Activated T-helper 1 cell treated with Interleukin-2 at 50 U/mL for 16 hours (primary cell): ENCODE data around the gene FAM185A.
A peak's percentile ranks its signal among the peaks of the same experiment; 100 is the strongest.
"Not testable (repeated sequence)": the region's sequence is repeated elsewhere in the genome, so short reads cannot be mapped to it uniquely, and the experiment has no call there.

ENCODE experiments used
- DNase-seq: peaks from one replicate; pipeline ENCODE4 v3.0.0-alpha.2; 2020; ENCODE audit warnings: low read depth

The FAM185A gene

DNA sequence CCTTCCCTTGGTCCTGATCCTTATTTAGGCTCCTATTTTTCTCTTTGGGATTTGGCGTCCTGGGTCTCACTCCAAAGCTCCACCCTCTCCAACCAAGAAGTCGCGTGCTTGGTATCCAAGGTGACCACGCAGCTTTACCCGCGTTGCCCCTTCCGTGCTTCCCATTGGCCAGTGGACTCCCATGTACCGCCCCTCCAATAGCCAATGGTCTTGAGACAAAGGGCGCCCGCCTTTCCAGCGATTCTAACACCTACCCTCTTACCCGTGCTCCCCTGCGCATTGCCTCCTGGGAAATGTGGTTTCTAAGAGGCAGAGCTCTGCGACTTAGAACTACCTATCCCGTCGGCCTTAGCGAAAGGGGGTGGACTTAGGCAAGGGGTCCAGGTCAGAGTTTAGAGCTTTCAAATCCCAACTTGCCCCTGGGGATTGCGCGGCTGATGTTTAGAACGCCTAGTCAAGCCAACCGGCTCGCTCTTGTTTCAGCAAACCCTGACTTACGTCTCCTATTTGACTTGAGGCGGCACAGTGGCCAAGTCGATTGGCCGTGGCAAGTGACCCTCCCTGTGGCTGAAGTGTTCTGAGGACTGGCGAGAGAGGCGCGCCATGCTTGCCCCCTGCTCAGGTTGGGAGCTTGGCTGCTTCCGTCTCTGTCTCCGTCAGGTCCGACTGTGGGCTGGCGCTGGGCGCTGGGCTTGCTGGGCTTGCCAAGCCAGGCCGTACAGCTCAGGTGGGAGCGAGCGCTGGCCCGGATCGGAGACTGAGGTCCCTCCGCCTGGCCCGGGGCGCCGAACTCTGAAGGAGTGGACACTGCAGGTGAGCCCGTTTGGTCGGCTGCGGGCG is at the start of gene FAM185A:
TSS of gene FAM185A (plus strand) at position 395 of the 840 bp plus-strand sequence. CDS start at position 604, 209 bp downstream.
- peak; percentile 87 for DNase-seq

DNA sequence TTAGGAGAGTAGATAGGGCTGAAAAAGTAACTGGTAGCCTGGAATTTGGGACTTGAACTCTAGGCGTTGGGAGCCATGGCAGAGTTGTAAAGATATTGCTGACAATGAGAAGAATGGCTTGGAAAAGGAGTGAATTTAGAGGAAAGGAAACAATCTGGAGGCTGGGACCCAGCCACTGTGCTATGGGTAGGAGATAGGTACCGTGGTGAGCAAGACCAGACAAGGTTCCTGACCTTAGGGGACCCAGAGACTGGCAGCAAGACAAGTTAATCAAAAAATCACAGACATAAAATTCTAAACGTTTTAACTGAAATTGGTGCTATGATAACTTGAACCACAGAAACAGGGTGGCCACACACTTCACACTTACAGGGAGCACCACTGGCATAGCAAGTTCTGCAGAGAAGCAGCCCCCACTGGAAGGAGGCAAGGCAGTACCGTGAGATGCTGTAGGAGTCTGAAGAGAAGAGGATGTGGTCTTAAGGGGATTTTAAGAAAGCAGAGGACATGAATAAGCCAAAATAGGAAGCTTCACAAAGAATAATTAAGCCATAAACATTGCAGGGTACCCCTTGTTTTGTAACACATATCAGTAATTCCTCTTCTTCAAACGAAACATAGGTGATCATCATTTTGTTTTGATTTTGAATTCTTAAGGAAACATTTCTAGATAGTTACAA is 35.6 kb upstream of the FAM185A start:
- not testable (repeated sequence) for DNase-seq

DNA sequence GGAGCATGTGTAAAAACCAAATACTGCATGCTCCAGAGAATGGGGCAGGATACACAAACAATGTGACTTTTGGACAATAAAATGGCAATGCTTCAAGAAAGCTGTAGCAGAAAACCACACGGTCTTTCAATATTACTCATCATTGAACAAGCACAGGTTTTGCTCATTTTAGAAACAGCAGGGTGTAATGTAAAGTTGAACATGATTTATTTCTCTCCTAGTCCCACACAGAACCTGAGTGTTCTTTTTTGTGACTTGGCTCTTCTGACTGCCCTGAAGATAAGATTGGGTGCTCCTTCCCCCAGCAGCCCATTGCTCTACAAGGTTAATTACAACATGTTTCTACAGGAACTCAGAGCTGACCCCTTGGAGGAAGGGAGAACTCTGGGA is 35.1 kb upstream of the FAM185A start:
- DNase-seq, result not testable (repeated sequence)

DNA sequence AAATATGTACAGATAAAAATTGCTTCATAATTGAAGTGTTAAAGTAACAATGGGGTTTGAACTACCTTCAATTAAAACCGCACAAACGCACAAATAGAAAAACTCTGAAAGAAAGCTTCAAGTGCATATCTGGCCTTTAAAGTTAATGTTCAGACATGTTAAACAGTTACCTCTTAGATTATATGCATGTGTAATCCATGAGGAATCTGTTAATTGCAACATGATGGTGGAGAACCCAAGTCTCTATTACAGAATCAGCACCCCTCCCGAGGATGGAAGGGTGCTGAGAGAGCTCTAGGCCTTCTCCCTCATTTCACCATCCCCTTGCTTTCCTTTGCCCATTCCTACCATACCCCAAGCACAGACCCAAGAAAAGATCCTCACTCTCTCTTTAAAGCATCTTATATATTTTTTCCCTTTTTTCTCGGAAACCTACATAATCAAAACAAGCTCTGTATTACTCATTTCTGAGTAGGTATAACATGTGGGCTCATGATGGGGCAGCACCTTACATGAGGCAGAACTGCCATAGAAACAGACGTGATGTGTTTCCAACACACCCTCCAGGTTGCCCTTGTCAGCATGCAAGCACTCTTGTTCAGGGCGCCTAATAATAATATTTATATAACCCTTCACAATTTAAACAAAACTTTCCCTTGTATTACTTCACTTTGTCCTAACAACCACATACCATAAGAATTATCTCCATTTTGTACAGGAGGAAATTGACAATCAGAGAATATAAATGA is 33.9 kb upstream of the FAM185A start:
- DNase-seq, result not testable (repeated sequence)

DNA sequence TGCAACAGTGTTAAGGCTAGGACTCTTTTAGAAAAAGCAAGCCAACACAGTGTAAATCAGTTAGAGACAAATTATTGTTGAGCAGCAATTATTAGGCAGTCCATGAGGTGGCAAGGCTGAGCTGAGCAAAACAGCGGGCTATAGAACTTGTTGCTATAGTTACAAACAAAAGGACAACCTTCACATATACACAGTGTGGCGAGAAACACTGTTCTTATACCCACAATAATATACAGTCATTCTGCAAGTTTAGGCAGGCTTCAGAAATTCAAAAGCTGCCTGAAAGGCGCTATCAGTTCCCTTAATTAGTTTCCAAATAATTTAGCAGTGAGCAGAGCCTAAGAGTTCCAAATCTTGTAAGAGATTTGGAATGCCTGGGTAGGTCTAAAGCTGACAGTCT is 33.1 kb upstream of the FAM185A start:
- DNase-seq, result not testable (repeated sequence)

DNA sequence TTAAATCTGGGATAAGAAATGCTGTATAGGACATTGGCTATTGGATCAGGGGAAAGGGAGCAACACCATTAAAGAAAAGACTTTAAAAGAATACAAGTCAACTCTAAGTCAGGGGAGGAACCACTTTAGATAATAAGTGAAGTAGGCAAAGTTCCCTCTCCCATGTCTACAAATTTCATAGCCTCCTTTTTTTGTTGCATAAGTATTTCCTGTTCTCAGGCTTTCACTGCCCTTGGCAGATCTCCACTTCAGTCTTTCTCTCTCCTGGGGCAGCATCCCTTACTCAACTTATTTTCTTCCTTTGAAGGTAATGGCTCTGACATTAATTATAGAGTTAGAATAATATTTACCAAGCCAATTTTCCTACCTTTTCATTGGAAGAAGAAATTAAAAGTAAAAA is 30.3 kb upstream of the FAM185A start:
- DNase-seq, result not testable (repeated sequence)

DNA sequence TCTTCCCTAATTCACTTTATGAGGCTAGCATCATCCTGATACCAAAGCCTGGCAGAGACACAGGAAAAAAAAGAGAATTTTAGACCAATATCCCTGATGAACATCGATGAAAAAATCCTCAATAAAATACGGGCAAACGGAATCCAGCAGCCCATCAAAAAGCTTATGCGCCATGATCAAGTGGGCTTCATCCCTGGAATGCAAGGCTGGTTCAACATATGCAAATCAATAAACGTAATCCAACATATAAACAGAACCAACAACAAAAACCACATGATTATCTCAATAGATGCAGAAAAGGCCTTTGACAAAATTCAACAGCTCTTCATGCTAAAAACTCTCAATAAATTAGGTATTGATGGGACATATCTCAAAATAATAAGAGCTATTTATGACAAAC is 22.6 kb upstream of the FAM185A start:
- not testable (repeated sequence) for DNase-seq

DNA sequence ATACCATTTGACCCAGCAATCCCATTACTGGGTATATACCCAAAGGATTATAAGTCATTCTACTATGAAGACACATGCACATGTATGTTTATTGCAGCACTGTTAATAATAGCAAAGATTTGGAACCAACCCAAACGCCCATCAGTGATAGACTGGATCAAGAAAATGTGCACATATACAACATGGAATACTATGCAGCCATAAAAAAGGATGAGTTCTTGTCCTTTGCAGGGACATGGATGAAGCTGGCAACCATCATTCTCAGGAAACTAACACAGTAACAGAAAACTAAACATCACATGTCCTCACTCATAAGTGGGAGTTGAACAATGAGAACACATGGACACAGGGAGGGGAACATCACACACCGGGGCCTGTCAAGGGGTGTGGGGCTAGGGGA is 19.1 kb upstream of the FAM185A start:
- DNase-seq, result not testable (repeated sequence)

DNA sequence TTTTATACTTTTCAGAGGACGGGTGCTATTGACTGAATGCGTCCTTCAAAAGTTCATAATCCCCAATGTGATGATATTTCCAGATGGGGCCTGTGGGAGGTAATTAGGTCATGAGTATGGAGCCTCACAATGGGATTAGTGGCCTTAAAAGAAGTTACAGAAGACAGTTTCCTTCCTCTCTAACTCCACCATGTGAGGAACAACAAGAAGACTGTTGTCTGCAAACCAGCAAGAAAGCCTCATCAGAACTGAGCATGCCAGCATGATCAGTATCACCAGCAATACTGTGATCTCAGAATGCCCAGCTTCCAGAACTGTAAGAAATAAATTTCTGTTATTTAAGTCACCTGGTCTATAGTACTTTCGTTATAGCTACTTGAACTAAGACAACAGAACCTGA is 18.4 kb upstream of the FAM185A start:
- not testable (repeated sequence) for DNase-seq

DNA sequence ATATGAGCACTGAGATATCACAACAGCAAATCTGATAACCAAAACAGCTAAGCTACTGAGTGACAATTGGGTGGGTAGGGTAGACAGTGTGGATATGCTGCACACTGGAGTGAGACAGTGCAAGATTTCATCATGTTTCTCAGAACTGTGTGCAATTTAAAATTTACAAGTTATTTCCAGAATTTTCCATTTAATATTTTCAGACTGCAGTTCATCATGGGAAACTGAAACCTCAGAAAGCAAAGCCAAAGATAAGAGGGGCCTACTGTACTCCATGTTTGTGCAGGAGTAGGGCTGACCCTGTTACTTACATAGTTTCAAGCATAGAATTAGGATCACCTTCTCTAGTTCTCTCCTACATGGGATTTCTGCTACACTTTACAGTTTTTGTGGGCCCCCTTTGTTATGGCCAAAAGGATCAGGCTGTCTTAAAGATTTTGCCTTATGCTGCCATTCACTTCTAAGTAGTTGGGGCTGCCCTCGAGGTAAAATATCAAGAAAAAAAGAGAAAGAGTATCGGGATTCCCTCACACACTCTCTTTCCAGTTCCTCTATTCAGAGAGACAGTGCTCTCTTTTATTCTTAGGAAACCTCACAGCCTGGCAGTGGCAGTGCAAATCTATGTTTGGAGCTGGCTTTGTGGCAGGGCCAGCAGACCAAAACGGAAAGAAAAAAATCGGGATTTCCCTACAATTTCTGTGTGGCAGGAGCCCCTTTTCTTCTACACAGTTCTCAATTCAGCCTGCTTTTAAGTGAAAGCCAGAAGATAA is 6.6 kb upstream of the FAM185A start:
- not testable (repeated sequence) for DNase-seq

DNA sequence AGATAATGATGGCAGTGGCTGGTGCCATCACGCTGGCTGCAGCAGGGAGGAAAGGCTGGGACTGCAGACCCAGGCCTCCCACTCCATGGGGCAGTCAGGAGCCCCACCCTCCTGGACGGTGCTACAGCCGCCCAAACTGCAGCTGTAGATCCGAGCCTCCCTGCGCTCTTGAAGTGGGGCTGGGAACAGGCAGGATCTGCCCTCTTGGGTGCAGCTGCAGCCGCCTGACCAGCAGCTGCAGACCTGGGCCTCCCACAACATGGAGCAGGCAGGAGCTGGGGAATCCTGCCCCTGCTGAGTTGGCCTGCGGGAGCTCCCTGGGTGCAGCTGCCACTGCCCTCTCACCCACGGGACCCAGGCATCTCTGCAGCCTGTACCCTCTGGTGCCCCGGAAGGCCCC is 4.9 kb upstream of the FAM185A start:
- not testable (repeated sequence) for DNase-seq

DNA sequence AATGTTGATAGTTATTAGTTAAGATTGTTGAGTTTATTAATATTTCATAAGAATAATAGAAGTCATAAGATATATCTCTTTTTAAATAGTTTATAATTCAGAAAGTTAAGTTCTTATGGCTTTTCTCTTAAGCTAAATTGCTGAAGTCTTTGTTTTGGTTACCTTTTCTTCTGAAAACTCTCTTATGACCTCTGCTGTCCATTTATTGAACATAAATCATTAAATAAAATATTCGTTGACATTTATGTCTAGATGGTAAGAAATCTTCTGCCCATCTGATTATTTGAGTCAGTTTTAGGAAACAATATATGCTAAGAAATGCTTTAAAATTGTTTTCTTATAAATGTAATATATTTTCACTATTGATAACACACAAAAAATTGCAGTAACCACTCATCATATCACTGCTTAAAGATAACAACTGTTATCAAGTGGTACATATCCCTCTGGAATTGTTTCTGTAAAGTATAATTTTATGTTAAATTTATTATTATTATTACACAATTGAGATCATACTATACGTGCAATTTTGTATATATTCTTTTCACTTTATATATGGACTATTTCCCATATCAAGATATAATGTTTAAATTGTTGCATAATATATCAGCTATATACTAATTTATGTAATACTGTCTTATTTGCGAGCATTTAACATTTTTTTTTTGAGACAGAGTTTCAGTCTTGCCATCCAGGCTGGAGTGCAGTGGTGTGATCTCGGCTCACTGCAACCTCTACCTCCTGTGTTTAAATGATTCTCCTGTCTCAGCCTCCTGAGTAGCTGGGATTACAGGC is 3.1 kb upstream of the FAM185A start:
- not testable (repeated sequence) for DNase-seq

DNA sequence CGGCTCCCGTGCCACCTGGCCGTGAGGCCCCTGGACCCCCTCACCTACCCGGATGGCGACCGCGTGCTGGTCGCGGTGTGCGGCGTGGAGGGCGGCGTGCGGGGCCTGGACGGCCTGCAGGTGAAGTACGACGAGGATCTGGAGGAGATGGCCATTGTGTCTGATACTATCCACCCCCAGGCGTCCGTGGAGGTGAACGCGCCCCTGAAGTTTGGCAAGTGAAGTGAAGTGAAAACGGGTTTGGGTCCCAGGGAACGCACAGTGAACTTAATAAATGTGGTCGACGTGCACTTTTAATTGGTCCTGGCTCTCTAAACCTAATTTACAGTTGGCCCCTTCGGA is 617 bp downstream of the FAM185A start:
- DNase-seq, result not testable (repeated sequence)

DNA sequence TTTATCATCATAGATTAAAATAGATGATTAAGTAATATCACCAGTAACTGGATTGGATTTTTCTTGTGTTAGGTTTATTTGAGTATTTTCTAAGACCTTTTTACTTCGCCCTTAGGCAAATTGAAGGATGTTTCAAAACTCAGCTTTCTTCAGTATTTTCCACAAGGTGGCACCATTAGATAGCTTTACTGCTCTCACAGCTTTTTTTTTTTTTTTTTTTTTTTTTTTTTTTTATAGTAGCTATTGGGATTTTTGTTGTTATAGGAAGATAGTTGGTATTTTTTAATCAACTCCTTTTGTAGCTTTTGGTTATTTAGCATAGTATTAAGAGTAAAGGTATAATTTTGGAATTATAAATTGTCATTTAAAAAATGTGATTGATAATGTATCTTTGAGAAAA is 9.4 kb downstream of the FAM185A start:
- DNase-seq, result not testable (repeated sequence)

DNA sequence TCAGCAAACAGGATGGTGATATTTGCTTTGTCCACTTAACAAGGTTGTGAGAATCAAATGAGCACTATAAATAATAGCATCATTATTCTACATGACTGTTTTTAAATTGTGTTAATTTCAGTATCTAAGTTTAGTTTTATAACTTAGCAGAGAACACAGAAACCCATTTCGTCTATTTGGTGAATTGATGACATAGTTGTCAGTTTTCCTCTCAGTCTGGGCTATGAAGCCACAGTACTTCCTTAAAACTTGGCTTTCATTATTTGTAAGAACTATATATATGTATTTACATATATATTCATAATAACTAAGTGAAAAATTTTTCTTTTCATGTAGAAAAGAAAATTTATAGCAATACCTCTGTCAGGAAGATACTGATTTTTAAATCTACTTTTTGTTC is 11.1 kb downstream of the FAM185A start:
- DNase-seq, result not testable (repeated sequence)

DNA sequence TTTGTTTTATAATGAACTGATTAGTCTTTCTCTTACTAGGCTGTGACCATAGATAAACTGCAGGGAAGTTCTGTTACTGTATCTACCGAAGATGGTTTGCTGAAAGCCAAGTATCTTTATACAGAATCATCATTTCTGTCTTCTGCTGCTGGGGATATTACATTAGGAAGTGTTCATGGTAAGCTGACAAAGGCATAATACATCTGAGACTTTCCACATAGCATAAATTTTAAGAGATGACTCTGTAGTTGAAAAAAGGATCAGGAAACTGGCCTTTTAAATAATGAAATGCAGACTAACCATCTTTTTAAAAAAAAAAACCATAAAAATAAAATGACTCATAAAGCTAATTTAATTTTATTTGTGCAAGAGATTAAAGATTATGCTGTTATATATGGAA is 12.4 kb downstream of the FAM185A start:
- not testable (repeated sequence) for DNase-seq

DNA sequence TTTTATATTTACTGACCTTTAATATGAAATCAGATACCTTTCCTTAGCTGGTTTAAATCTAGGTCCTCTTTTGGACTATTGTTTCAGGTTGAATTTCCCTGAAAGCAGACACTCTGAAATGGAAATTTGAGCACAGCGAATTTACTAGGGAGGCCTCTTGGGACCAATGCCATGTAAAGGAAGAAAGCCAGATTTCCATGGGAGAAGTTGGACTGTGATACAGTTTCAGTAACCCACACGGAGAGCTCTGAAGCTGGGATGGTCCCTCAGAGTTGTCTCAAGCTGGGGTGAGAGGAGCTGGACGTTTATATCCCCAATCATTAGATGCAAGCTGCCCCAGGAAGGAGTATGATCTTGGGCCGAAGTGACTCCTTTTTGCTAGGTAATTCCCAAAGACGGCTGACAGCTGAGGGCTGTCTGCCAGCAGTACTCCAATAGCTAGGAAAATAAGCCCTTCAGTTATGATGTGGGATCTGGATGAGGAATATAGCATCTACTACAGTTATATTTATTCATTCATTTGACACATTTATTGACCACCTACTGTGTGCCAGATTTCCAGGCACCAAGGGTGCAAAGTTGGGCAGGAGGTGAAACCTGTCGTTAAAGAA is 14.6 kb downstream of the FAM185A start:
- DNase-seq, result not testable (repeated sequence)

DNA sequence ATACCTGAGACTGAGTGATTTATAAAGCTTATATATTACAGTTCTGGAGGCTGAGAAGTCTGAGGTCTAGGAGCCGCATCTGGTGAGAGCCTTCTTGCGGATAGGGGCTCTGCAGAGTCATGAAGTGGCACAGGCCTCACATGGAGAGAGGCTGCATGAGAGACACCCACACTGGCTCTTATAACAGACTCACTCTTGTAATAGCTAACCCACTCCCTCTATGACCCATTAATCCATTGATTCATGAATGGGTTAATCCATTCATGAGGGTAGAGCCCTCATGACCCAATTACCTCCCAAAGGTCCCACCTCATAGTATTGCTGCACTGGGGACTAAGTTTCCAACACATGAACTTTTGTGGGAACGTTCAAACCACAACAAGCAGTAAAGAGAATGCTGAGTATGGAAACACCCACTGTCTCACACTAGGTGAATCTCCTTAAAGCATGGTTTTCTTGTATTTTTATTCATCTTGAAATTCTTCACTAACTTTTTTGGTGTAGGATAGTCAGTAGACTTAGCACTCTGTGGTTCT is 20.9 kb downstream of the FAM185A start:
- DNase-seq, result not testable (repeated sequence)

DNA sequence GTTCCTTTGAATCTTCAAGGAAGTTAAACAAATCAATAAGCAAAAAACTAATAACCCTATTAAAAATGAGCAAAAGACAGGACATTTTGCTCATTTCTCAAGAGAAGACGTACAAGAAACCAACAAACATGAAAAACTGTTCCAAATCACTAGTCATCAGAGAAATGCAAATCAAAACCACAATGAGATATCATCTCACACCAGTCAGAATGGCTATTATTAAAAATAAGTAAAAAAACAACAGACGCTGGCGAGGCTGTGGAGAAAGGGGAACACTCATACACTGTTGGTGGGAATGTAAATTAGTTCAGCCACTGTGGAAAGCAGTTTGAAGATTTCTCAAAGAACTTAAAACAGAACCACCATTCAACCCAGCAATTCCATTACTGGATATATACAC is 21.7 kb downstream of the FAM185A start:
- not testable (repeated sequence) for DNase-seq

DNA sequence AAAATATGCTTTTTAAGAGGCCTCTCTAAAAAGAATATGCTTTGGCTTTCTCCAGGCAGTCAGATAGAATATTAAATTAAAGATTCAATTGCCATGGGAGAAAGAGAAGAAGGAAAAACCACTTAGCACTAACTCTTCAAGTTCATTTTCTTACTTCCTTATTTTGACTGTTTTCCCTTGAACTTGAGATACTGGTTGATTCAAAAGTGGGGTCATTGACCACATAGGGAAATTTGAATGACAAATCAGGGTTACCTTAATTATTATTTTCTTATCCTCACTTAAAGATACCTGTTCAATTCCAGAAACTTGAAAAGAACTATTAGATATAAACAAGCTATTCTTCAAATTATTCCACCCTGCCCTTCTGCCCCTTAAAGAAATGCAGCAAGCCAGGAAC is 27.4 kb downstream of the FAM185A start:
- DNase-seq, result not testable (repeated sequence)
